22Rv1 (cell line): ENCODE results near the gene FHIT.

ENCODE experiments used
- CTCF ChIP-seq: fragments of 450-650 bp; IDR thresholded peaks from 2 replicates; pipeline ENCODE4 v1.5.1; 2017; ENCODE audit warnings: mild to moderate bottlenecking
- ZFX ChIP-seq: fragments of 450-650 bp; IDR thresholded peaks from 2 replicates; pipeline ENCODE4 v1.6.1; 2017; ENCODE audit warnings: antibody characterized with exemption, borderline replicate concordance

DNA sequence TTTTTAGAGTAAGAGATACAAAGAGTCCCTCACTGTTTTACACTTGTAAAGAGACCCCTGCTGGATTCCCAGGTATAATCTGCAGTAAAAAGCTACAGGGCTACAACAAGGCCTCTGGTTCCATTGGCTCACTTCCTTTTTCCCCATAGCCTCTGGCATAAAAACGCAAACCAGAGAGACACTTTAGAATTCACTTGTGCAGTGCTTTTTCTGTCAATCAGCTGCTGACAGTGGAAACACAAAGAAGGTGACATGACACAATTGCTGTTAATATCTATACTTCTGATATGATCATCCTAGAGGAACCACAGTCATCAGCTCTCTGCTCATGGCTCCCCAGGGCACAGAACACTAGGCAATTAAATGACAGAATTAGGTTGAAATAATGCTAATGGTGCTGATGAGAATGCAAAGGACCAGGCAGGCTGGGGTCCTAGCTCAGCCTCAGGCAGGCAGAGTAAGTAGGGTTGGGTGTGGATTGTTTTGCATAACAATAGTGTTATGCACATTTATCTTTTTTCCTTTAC lies 1533.5 kb downstream of the FHIT start:
- TF ChIP-seq CTCF (no peak), ZFX (no peak)
